ENCODE measurements around the gene BRD1. TPM values are rescaled to one million over a fixed set of nuclear protein-coding genes. Genes with fewer than 3 reads are reported as not detected.
A peak's percentile ranks its signal among the peaks of the same experiment; 100 is the strongest.

BRD1 gene
- total and polyA plus RNA-seq, 9 of the 15 experiments (the other 6 are each of a cell fraction or from before 2014, with no cell fraction given), result 0.42 to 17.6 (median 5.5) TPM

- FAIRE-seq, result no peak
- DNase-seq (ENCODE audit: extremely low read depth in 1 of 4, low spot score in 3 of 4), result no peak
- Histone ChIP-seq H3K36me3 (ENCODE audit: control insufficient read depth, insufficient read depth, low read length) (no peaks in the 10 kb centered on the region), H3K4me2 (ENCODE audit: insufficient read depth, low read length) (no peak overlapping the region), H2AFZ (ENCODE audit: low read depth, low read length) (no peak overlapping the region), H3K79me2 (ENCODE audit: control insufficient read depth, insufficient read depth, low read length) (no peaks in the 10 kb centered on the region), H3K9me1 (ENCODE audit: control insufficient read depth, insufficient read depth, low read length) (no peaks in the 10 kb centered on the region), H3K4me1 (replicated peaks in 1 of 2; ENCODE audit: control insufficient read depth in 2 of 2, insufficient read depth in 2 of 2, low read length in 2 of 2) (no peaks in the 10 kb centered on the region), H3K27me3 (ENCODE audit: control insufficient read depth in 2 of 2, insufficient read depth in 2 of 2, low read length in 2 of 2) (no peaks in the 10 kb centered on the region), H3K9me3 (replicated peaks; ENCODE audit: control insufficient read depth, insufficient read depth, low read depth, low read length) (no peaks in the 10 kb centered on the region), H3K27ac (ENCODE audit: extremely low read depth, low read depth, low read length) (no peak overlapping the region), H3K4me3 (no peak overlapping the region), H4K20me1 (replicated peaks; ENCODE audit: control insufficient read depth, insufficient read depth, low read length) (no peaks in the 10 kb centered on the region), H3K9ac (ENCODE audit: insufficient read depth in 1 of 2, low read depth in 2 of 2, low read length in 2 of 2) (no peak overlapping the region)
- intact Hi-C loops (cut with micrococcal nuclease) (no loop called here), in situ Hi-C loops (cut with MboI) (no loop called here)
- 0% methylated on average over 2 of the region's 3 CpGs for WGBS (ENCODE audit: insufficient coverage, low coverage, missing lambda C conversion rate)
- CTCF ChIA-PET (ENCODE audit: low intra/inter-chr PET ratio), result no interaction called here
- no peak for ATAC-seq
- no TSS peak for BruUV-seq (replicated peaks)
- POLR2A ChIA-PET, result no interaction called here
- TF ChIP-seq TGIF2 (CRISPR knock-in tag; IDR thresholded peaks at IDR 0.05) (no peak), TRIM28 (IDR thresholded peaks at IDR 0.05) (peak; percentile 52; the same call in 1 of the 2 replicates), CHD7 (IDR thresholded peaks at IDR 0.05; ENCODE audit: low read depth, low read length) (no peak)
Measured at GRCh38 chr22:49746065-49746464, 81.6 kb downstream of the BRD1 start.

Data from K562 (cell line).